NCI-H510A (cell line): ENCODE results near the gene NCAPG2.
"Not testable (repeated sequence)": the region's sequence is repeated elsewhere in the genome, so short reads cannot be mapped to it uniquely, and the experiment has no call there.

Experiments
- DNase-seq: peaks from one replicate; lab custom pipeline; 2025; lab: John Stamatoyannopoulos, UW

NCAPG2 gene

DNA sequence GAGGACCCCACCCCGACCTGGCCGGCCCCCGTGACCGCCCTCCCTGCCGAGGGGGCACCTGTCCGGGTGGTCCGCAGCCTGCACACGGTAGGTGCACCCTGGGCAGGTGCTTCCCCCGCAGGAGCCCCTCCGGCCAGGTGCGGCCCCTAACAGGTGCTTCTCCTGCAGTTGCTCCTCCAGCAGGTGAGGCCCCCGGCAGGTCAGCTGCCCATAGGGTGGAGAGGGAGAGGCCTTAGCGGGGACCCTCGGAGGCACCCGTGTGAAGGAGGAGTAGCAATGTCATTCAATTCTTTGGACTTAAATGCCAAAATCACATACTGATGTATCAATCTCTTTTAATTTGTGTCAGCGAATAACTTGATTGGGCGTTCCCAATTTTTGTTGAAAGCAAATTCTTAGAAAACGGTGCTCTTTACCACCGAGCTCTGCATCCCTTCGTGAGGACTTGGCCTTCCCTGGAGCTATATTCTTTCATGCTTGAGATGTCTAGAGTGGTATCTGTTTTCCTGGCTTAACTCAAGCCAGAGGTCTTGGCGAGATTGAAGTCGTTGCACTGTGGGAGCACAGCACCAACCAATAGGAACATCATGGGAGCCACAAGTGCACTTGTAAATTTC lies 738 bp upstream of the NCAPG2 start:
- peak; percentile 71 for DNase-seq

DNA sequence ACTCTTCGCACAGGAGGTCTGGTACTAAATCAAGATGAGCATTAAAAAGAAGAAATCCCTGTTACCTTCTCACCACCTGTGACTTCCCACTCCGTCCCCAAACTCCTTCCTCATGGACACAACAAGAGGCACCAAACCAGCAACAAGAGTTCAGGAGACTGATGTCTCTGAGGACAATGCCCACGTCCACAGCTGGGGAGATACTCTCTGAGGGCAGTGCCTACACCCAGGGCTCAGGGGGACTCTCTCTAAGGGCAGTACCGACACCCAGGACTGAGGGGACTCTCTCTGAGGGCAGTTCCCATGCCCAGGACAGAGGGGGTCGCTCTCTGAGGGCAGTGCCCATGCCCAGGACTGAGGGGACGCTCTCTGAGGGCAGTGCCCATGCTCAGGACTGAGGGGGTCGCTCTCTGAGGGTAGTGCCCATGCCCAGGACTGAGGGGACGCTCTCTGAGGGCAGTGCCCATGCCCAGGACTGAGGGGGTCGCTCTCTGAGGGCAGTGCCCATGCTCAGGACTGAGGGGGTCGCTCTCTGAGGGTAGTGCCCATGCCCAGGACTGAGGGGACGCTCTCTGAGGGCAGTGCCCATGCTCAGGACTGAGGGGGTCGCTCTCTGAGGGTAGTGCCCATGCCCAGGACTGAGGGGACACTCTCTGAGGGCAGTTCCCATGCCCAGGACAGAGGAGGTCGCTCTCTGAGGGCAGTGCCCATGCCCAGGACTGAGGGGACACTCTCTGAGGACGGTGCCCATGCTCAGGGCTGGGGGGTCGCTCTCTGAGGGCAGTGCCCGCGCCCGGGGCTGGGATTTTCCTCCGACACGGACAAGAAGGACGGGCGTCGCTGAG lies 703 bp downstream of the NCAPG2 start:
- not testable (repeated sequence) for DNase-seq

- no peak for DNase-seq
Measured at GRCh38 chr7:158702944-158703343, 1.7 kb downstream of the NCAPG2 start.

DNA sequence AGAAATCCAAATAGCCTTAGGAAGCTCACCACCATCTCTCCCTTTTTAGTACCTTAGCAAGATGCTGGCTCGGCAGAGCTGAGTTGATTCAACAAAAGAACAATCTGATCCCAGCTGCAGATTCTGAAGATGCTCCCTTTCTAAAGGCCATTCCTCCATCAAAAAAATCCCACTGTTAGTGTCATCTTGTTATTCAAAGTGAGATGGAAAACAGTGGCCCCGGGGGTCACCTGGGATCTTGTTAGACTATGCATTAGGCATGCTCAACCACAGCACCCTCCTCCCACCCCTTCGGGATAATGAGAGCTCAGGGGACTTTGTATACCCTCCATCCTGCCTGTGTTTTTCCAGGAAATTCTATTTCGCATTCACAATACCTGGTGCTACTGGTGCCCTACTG lies 2.4 kb downstream of the NCAPG2 start:
- DNase-seq: no peak

- DNase-seq: no peak
Measured at GRCh38 chr7:158700008-158700407, 4.6 kb downstream of the NCAPG2 start.

DNA sequence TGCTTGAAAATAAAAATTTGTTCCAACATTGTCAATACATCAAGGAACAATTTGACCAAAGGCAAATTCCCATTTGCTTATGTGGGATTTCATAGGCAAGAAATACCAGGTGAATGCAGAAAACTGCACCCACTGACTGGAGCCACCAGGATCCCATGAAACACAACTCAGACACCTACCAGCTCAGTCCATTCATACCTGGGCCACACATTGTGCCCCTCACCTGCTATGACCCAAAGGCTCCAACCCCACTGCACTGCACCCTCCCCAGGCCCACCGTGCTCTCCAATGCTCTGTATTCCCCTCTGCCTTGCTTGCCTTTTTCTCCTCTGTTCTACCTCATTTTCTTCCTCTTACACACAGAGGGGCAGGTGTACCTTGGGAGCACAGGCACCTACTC lies 5.3 kb downstream of the NCAPG2 start:
- DNase-seq: no peak

DNA sequence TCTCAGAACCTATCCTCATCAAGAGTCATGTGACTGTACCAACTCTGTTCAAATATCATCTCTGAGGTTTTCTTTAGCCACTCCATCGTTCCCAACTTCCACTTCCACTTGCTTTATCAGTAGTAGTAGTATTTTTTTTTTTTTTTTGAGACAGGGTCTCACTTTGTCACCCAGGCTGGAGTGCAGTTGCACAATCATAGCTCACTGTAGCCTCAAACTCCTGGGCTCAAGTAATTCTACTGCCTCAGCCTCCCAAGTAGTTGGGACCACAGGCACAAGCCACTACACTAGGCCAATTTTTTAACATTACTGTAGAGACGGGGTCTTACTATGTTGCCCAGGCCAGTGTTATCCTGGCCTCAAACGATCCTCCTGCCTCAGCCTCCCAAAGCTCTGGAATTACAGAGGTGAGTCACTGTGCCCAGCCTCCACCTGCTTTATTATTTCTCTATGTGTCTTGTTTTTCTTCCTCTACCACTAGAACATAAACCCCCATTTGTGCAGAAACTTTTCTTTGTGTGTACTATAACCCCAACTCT lies 5.9 kb downstream of the NCAPG2 start:
- DNase-seq: no peak

GRCh38 chr7:158697597-158697996 lies 7.0 kb downstream of the NCAPG2 start:
- not testable (repeated sequence) for DNase-seq

DNA sequence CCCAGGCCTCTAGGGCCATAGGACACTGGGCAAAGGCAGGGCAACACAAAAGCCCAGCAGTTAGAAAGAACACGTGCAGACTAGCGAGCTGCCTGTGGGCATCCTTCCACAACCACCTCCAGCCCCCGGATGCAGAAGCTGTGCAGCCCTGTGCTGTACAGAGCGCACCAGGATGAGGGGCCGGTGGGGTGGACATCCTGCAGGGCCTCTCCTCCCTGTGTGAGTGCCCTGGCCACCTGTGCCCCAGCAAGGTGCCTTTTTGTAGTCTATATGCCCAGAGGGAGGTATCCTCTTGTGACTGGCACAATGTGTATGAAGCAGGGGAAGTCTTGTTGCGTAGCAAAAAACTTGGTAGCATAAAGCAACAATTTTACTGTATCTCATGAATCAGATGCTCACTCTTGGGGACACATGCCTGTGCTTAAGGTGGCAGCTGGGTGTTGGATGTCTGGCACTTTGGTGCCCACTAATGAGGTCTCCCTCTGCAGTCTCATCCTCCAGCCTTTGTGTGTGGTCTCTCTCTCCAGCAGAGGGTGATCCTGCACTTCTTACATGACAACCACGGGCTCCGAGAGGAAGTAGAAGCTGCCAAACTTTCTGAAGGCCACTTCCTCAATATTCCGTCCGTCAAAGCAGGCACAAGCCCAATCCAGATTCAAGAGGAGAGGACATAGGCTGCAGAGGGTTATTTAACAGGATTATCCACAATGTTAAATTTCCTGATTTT lies 8.7 kb downstream of the NCAPG2 start:
- no peak for DNase-seq

- no peak for DNase-seq
Measured at GRCh38 chr7:158695056-158695455, 9.5 kb downstream of the NCAPG2 start.

DNA sequence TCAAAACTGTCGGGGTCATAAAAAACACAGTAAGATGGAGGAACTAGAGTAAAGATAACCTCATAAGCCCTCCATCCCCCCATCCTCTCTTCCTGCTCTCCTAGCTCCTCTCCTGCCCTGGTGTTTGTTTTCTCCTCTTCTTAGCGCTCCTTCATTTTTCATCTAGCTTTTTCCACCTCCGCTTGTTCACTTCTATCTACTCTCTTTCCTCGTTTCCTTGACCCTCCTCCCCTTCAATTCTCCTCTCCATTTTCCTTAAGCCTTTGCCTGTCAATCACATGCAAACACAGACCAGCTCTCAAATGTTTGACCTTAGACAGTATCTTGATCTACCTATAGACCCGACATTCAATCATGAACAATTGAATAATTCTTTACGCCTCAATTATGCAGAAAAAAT lies 10.0 kb downstream of the NCAPG2 start:
- DNase-seq: no peak

DNA sequence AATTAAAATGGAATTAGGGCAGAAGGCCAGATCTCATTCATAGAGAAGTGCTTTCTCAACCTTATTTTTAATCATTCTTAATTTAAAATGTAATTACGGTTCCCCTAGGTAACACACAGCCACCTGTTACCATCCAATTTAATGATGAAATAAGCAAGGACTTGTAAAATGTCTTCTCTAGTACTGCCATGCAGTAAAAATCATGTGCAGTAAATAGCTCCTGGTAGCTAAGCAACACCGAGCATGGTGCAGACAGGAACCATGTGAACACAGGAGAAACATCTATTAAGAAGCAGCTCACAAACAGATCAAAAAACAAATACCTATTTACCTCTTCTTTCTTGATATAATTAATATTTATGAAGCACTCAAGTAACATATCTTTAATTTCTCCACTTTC lies 15.1 kb downstream of the NCAPG2 start:
- no peak for DNase-seq

GRCh38 chr7:158687406-158687805 lies 17.2 kb downstream of the NCAPG2 start:
- no peak for DNase-seq

GRCh38 chr7:158685693-158686092 lies 18.9 kb downstream of the NCAPG2 start:
- DNase-seq: no peak

DNA sequence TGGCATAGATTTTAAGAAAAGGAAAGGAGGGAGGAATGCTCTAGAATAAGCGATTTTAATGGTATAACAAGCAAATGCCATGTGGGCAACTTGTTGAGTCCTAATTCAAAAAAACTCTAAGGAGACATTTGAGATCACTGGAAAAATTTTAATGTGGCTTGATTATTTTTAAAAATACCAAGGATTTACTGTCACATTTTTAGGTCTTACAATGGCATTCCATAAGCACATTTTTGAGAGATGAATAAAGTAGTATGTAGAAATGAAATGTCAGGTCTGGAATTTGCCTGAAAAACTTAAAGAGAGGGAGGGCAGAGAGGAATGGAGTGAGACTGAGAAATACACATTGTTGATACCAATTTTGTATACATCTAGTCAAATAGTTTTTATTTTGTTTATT lies 20.3 kb downstream of the NCAPG2 start:
- no peak for DNase-seq

- DNase-seq: no peak
Measured at GRCh38 chr7:158683541-158683940, 21.1 kb downstream of the NCAPG2 start.

GRCh38 chr7:158682456-158682855 lies 22.1 kb downstream of the NCAPG2 start:
- DNase-seq: no peak

DNA sequence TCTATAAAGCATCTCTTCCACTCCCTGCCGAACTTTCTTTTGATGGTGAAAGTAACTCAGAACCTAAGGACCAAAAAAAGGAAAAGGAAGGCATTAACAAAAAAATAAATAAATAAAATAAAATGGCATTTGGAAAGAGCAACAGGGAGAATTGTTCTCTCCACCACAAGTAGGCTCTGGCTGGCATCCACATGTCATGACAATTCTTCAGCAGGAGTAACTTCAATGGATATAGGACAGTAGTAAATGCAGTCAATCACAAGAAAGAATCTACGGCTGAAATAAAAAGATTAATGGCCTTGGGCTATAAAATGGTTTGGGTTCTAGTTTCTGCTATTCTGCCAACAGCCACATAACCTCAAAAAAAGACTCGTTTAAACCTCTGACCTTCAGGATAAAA lies 23.9 kb downstream of the NCAPG2 start:
- no peak for DNase-seq

DNA sequence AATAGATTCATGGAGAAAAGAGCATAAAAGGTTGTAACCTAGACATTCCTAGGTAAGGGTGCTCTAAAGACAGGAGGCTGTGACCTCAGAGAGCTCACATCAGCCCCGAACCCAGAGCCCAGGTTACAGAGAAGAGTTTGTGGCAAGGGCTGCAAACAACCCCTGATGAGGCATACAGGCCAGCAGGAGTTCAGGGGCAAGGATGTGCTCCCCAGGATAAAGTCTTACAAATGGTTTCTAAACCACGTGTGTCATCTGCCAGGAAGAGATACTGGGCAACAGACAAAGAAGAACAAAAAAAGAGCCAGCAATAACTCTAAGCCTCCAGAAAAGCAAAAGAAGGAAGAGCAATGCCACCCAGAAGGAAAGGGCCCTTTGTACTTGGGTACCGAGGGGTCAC lies 27.7 kb downstream of the NCAPG2 start:
- DNase-seq: no peak

- DNase-seq: no peak
Measured at GRCh38 chr7:158676171-158676840, 28.3 kb downstream of the NCAPG2 start.

DNA sequence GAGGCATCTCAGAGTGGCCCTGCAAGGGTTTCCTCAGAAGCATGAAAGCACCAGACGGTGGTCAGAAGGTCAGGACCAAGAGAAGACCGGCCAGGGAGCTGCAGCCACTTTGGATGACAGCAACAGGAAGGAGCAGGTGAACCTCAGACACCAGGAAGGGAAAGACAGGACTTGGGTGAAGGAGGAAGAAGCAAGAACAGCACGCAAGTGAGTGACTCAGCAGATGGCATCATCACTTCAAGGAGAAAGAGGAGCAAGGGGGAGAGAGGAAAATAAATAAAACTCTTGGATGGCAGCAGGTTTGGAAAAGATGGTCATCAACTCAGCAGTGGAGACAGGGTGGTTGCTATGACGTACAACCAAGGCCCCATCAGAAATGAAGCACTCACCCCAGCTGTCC lies 31.6 kb downstream of the NCAPG2 start:
- no peak for DNase-seq

- not testable (repeated sequence) for DNase-seq
Measured at GRCh38 chr7:158668086-158668485, 36.5 kb downstream of the NCAPG2 start.
